ENCODE results near the gene ROBO3.

DNA sequence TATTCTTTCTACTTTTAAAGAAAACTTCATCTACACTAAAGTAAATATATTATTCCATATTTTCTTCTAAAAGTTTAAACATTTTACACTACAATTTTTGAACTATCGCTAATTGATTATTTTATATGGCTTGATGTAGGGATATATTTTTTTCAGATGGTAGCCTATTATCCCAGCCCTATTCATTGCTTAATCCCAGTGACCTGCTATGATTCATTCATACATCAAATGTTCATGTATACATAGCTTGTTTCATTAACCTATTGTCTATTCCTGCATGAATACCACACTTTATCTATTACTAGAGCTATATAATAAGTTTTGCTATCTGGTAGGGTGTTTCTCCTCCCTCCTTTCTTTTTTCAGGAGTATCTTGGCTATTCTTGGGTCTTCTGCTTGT is 37.4 kb downstream of the ROBO3 start:
- no peak for TF ChIP-seq ZSCAN16 (tag by site-specific recombination; IDR thresholded peaks at IDR 0.05)
- TF ChIP-seq, protein P1, sequence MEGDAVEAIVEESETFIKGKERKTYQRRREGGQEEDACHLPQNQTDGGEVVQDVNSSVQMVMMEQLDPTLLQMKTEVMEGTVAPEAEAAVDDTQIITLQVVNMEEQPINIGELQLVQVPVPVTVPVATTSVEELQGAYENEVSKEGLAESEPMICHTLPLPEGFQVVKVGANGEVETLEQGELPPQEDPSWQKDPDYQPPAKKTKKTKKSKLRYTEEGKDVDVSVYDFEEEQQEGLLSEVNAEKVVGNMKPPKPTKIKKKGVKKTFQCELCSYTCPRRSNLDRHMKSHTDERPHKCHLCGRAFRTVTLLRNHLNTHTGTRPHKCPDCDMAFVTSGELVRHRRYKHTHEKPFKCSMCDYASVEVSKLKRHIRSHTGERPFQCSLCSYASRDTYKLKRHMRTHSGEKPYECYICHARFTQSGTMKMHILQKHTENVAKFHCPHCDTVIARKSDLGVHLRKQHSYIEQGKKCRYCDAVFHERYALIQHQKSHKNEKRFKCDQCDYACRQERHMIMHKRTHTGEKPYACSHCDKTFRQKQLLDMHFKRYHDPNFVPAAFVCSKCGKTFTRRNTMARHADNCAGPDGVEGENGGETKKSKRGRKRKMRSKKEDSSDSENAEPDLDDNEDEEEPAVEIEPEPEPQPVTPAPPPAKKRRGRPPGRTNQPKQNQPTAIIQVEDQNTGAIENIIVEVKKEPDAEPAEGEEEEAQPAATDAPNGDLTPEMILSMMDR (tag by site-specific recombination; IDR thresholded peaks at IDR 0.05), result no peak
- TF ChIP-seq ZNF274 (IDR thresholded peaks at IDR 0.05; ENCODE audit: low read length), result no peak
- TF ChIP-seq ZNF274 (tag by site-specific recombination; IDR thresholded peaks at IDR 0.05; ENCODE audit: borderline replicate concordance), result no peak
- TF ChIP-seq, protein P2, sequence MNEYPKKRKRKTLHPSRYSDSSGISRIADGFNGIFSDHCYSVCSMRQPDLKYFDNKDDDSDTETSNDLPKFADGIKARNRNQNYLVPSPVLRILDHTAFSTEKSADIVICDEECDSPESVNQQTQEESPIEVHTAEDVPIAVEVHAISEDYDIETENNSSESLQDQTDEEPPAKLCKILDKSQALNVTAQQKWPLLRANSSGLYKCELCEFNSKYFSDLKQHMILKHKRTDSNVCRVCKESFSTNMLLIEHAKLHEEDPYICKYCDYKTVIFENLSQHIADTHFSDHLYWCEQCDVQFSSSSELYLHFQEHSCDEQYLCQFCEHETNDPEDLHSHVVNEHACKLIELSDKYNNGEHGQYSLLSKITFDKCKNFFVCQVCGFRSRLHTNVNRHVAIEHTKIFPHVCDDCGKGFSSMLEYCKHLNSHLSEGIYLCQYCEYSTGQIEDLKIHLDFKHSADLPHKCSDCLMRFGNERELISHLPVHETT (tag by site-specific recombination; IDR thresholded peaks at IDR 0.05), result no peak
